ENCODE data around the gene WDR1. TPM values are rescaled to one million over a fixed set of nuclear protein-coding genes. Genes with fewer than 3 reads are reported as not detected.

The WDR1 gene
- total and polyA plus RNA-seq, 2 of the 13 experiments (the other 11 are each of a cell fraction or from before 2014, with no cell fraction given), result 106 to 198 TPM

DNA sequence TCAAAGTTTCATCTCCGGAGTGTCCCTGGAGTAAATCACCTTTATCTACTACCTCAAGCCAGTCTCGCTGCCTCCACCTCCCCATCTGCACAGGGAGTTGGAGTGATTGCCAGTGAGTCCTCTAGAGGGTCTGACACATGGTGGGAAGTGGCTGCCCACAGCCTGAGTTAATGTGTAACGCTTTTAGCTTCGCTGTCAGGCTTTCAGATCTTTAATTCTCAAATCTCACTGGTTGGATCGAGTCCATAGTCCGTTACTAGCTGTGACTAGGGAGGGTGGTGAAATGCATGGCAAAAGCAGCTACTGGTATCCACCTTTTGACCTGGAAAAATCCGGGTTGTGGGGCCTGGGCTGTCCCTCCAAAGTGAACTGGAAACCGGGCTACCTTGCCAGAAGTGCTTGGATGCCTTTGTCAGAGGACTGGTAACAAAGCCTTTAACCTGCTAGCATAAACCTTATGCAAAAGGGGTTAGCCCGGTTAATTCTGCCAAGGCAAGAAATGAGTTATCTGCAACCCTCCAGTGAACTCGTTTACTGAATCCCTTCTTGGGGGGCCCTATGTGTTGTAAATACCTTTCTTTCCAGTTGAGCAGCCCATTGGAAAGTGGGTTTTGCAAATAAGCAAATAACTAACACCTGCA lies 5.1 kb upstream of the WDR1 start (continued):
- TF ChIP-seq, protein P1, sequence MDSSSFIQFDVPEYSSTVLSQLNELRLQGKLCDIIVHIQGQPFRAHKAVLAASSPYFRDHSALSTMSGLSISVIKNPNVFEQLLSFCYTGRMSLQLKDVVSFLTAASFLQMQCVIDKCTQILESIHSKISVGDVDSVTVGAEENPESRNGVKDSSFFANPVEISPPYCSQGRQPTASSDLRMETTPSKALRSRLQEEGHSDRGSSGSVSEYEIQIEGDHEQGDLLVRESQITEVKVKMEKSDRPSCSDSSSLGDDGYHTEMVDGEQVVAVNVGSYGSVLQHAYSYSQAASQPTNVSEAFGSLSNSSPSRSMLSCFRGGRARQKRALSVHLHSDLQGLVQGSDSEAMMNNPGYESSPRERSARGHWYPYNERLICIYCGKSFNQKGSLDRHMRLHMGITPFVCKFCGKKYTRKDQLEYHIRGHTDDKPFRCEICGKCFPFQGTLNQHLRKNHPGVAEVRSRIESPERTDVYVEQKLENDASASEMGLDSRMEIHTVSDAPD (CRISPR knock-in tag; IDR thresholded peaks at IDR 0.05), result peak; percentile 61; the same call in 1 of the 2 replicates
- TF ChIP-seq, protein P2, sequence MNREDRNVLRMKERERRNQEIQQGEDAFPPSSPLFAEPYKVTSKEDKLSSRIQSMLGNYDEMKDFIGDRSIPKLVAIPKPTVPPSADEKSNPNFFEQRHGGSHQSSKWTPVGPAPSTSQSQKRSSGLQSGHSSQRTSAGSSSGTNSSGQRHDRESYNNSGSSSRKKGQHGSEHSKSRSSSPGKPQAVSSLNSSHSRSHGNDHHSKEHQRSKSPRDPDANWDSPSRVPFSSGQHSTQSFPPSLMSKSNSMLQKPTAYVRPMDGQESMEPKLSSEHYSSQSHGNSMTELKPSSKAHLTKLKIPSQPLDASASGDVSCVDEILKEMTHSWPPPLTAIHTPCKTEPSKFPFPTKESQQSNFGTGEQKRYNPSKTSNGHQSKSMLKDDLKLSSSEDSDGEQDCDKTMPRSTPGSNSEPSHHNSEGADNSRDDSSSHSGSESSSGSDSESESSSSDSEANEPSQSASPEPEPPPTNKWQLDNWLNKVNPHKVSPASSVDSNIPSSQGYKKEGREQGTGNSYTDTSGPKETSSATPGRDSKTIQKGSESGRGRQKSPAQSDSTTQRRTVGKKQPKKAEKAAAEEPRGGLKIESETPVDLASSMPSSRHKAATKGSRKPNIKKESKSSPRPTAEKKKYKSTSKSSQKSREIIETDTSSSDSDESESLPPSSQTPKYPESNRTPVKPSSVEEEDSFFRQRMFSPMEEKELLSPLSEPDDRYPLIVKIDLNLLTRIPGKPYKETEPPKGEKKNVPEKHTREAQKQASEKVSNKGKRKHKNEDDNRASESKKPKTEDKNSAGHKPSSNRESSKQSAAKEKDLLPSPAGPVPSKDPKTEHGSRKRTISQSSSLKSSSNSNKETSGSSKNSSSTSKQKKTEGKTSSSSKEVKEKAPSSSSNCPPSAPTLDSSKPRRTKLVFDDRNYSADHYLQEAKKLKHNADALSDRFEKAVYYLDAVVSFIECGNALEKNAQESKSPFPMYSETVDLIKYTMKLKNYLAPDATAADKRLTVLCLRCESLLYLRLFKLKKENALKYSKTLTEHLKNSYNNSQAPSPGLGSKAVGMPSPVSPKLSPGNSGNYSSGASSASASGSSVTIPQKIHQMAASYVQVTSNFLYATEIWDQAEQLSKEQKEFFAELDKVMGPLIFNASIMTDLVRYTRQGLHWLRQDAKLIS (CRISPR knock-in tag; IDR thresholded peaks at IDR 0.05), result no peak
- TF ChIP-seq BORCS8-MEF2B (CRISPR knock-in tag; IDR thresholded peaks at IDR 0.05) (0 out of 2 replicates have a peak, but pooled peaks have one; percentile 30), TBX2 (CRISPR knock-in tag; IDR thresholded peaks at IDR 0.05; ENCODE audit: borderline replicate concordance) (peak; percentile 56), TAF1 (CRISPR knock-in tag; IDR thresholded peaks at IDR 0.05) (peak; percentile 63; the same call in 1 of the 2 replicates), FOXM1 (CRISPR knock-in tag; IDR thresholded peaks at IDR 0.05) (no peak), HNF4G (IDR thresholded peaks at IDR 0.05; ENCODE audit: borderline replicate concordance, low read depth, low read length) (peak; percentile 25; the same call in 1 of the 2 replicates), HNF4G (CRISPR knock-in tag; IDR thresholded peaks at IDR 0.05; ENCODE audit: borderline replicate concordance, low read depth) (no peak), MTA1 (CRISPR knock-in tag; IDR thresholded peaks at IDR 0.05; ENCODE audit: borderline replicate concordance) (no peak), BHLHE40 (IDR thresholded peaks at IDR 0.05; ENCODE audit: low read length) (0 out of 2 replicates have a peak, but pooled peaks have one; percentile 9), ZNF850 (CRISPR knock-in tag; conservative IDR thresholded peaks at IDR 0.05) (no peak), FOSL2 (CRISPR knock-in tag; IDR thresholded peaks at IDR 0.05) (peak; percentile 42), ARNTL (CRISPR knock-in tag; IDR thresholded peaks at IDR 0.05) (peak; percentile 27; the same call in 1 of the 2 replicates), RFXAP (CRISPR knock-in tag; IDR thresholded peaks at IDR 0.05; ENCODE audit: borderline replicate concordance) (peak; percentile 68; the same call in 1 of the 2 replicates), FOXA3 (CRISPR knock-in tag; IDR thresholded peaks at IDR 0.05) (no peak)
- TF ChIP-seq, protein P3, sequence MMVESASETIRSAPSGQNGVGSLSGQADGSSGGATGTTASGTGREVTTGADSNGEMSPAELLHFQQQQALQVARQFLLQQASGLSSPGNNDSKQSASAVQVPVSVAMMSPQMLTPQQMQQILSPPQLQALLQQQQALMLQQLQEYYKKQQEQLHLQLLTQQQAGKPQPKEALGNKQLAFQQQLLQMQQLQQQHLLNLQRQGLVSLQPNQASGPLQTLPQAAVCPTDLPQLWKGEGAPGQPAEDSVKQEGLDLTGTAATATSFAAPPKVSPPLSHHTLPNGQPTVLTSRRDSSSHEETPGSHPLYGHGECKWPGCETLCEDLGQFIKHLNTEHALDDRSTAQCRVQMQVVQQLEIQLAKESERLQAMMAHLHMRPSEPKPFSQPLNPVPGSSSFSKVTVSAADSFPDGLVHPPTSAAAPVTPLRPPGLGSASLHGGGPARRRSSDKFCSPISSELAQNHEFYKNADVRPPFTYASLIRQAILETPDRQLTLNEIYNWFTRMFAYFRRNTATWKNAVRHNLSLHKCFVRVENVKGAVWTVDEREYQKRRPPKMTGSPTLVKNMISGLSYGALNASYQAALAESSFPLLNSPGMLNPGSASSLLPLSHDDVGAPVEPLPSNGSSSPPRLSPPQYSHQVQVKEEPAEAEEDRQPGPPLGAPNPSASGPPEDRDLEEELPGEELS (CRISPR knock-in tag; IDR thresholded peaks at IDR 0.05), result 0 out of 2 replicates have a peak, but pooled peaks have one; percentile 18
- TF ChIP-seq, protein P4, sequence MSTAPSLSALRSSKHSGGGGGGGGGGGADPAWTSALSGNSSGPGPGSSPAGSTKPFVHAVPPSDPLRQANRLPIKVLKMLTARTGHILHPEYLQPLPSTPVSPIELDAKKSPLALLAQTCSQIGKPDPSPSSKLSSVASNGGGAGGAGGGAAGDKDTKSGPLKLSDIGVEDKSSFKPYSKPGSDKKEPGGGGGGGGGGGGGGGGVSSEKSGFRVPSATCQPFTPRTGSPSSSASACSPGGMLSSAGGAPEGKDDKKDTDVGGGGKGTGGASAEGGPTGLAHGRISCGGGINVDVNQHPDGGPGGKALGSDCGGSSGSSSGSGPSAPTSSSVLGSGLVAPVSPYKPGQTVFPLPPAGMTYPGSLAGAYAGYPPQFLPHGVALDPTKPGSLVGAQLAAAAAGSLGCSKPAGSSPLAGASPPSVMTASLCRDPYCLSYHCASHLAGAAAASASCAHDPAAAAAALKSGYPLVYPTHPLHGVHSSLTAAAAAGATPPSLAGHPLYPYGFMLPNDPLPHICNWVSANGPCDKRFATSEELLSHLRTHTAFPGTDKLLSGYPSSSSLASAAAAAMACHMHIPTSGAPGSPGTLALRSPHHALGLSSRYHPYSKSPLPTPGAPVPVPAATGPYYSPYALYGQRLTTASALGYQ (CRISPR knock-in tag; IDR thresholded peaks at IDR 0.05), result no peak
- TF ChIP-seq, protein P5, sequence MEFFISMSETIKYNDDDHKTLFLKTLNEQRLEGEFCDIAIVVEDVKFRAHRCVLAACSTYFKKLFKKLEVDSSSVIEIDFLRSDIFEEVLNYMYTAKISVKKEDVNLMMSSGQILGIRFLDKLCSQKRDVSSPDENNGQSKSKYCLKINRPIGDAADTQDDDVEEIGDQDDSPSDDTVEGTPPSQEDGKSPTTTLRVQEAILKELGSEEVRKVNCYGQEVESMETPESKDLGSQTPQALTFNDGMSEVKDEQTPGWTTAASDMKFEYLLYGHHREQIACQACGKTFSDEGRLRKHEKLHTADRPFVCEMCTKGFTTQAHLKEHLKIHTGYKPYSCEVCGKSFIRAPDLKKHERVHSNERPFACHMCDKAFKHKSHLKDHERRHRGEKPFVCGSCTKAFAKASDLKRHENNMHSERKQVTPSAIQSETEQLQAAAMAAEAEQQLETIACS (CRISPR knock-in tag; IDR thresholded peaks at IDR 0.05), result 0 out of 2 replicates have a peak, but pooled peaks have one; percentile 1
